IPS DF 6.9 (cell line): Measurements from ENCODE around the gene CXXC5.

ENCODE experiments used
- DNase-seq: peaks from one replicate; pipeline ENCODE4 v3.0.0-alpha.2; 2013; ENCODE audit warnings: low read depth, low spot score
- H3K27ac ChIP-seq: one replicate; pipeline ENCODE4 v1.5.1; 2013; ENCODE audit warnings: low read length, control low read depth
- H3K27me3 ChIP-seq: 2 replicates; pipeline ENCODE4 v1.6.1; 2013; ENCODE audit warnings: mild to moderate bottlenecking, low read length; ENCODE audit not compliant: control insufficient read depth, insufficient read depth
- H3K36me3 ChIP-seq: 2 replicates; pipeline ENCODE4 v1.6.1; 2013; ENCODE audit warnings: low read length; ENCODE audit not compliant: control insufficient read depth, insufficient read depth
- H3K4me1 ChIP-seq: 2 replicates; pipeline ENCODE4 v1.6.1; 2013; ENCODE audit warnings: low read length; ENCODE audit not compliant: control insufficient read depth, insufficient read depth
- H3K4me3 ChIP-seq: 2 replicates; pipeline ENCODE4 v1.5.1; 2013; ENCODE audit warnings: mild to moderate bottlenecking, low read length
- H3K9me3 ChIP-seq: 2 replicates; pipeline ENCODE4 v1.6.1; 2013; ENCODE audit warnings: low read length, inconsistent platforms; ENCODE audit not compliant: control insufficient read depth, insufficient read depth
- WGBS: extraction: QIAGEN DNeasy Blood & Tissue Kit; methylation state at CpG from one replicate; pipeline ENCODE4 v1.1.7; 2013; ENCODE audit warnings: mixed read lengths, missing lambda C conversion rate; ENCODE audit not compliant: insufficient read length, insufficient coverage; 5-methylcytosine and 5-hydroxymethylcytosine counted together

CXXC5 gene

DNA sequence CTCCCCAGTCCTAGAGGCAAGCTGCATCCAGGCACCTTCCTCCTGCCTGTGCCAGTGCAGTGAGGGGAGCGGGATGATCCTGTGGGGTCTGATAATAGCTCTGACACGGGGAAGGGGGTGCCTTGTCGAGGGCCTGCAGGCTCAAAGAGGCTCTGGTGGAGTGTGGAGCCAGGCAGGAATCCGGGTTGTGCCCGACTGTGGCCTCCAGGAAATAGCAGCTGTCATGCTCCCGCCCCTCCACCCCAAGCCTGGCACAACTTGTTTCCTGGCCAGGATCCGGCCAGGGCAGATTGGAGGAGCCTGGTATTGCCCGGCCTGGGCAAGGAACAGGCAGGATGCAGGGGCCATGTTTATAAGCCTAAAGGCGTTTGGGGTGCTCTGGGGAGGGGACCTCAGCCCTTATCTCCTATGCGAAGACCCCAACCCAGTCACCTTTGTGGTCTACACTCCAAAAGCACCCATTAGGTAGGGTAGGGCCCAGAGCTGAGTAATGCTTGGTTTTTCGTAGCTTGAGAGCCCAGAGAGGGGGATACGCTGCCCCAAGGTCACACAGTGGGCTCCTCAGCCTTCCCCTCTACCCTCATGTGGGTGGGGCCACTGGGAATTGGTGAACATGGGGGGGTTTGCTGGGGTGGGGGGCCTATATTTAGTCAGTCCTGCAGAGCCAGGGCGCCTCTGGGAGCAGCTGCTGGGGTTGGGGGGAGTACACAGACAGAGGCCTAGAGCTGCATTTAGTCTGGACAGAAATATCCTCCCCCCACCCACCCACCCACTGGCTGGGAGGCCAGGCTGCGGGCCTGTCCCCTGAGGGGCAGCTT lies 12.2 kb downstream of the CXXC5 start:
- WGBS, result no CpG with 5 or more reads among the region's 14 CpGs
- peaks cover 40% of the 10 kb centered on the region for H3K4me1 ChIP-seq
- DNase-seq, result no peak
- H3K27me3 ChIP-seq, result no peaks in the 10 kb centered on the region
- no peaks in the 10 kb centered on the region for H3K9me3 ChIP-seq
- no peaks in the 10 kb centered on the region for H3K36me3 ChIP-seq
- H3K27ac ChIP-seq, result no peak overlapping the region
- H3K4me3 ChIP-seq, result no peak overlapping the region

DNA sequence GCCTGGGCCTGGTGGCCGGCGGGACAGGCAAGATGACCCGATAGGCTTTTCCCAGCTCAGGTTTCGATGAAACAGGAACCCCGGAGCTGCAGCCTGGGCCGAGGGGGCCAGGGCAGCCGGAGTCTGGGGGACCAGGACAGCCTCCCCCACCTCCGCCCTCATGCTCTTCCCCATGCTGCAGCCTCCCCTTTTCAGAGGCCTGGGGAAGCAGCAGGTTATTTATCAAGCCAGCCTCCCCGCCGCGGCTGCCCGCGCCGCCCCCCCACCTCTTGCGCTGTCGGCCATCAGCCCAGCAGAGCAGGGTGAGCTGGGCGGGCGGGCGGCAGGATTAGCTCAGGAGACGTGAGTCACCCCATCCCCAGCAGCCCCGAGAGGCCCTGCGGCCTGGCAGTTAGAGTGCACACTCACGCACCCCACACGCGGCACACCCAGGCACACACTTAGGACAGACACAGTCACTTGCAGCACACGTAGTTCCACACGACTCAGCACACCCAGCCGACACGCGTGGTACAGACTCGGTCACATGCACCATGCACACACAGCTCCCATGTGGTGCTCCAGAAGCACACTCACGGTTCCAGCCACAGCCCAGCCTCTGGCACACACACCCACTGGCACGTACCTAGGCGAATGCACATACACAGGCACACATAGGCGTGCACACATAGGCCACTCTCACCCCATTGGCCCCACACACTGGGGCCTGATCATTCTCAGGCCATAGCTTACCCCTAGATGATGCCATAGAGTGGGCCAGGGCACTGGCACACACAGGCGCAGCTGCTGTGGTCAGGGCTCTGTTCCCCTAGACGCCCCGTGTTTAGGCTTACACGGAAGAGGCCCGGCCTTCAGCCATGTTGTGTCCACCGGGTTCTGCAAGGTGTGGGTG lies 13.0 kb downstream of the CXXC5 start:
- no peak for DNase-seq
- H3K27ac ChIP-seq, result no peak overlapping the region

DNA sequence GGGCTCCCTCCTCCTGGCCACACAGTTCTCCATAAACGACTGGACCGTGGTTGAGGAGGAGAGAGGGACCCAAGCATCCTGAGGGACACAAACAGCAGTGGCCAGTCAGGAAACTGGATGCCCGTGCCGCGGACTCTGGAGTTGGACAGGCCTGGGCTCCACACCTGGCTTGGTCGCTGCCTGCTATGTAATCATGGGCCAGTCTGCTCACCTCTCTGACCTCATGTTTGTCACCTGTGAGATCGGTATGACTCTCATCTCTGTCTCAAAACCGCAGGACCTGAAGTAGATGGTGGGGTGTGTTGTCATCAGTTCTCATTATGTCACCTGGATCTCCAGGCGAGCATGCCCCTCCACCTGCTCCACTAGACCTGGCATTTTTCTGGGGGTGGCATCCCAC lies 14.5 kb downstream of the CXXC5 start:
- no CpG with 5 or more reads among the region's 9 CpGs for WGBS
- Histone ChIP-seq H3K27me3 (no peaks in the 10 kb centered on the region), H3K9me3 (no peaks in the 10 kb centered on the region), H3K4me3 (no peak overlapping the region), H3K27ac (no peak overlapping the region), H3K36me3 (no peaks in the 10 kb centered on the region), H3K4me1 (peaks cover 34% of the 10 kb centered on the region)
- DNase-seq, result no peak

More for the DNA sequence above, 13.0 kb downstream of the CXXC5 start:
- no peaks in the 10 kb centered on the region for H3K36me3 ChIP-seq
- peaks cover 35% of the 10 kb centered on the region for H3K4me1 ChIP-seq
- no peaks in the 10 kb centered on the region for H3K9me3 ChIP-seq
- no CpG with 5 or more reads among the region's 41 CpGs for WGBS
- H3K27me3 ChIP-seq, result no peaks in the 10 kb centered on the region
- H3K4me3 ChIP-seq, result no peak overlapping the region

- H3K27ac ChIP-seq, result no peak overlapping the region
- no peaks in the 10 kb centered on the region for H3K36me3 ChIP-seq
- no peak for DNase-seq
- H3K27me3 ChIP-seq, result no peaks in the 10 kb centered on the region
- no peak overlapping the region for H3K4me3 ChIP-seq
- WGBS, result no CpG with 5 or more reads among the region's 14 CpGs
- no peaks in the 10 kb centered on the region for H3K9me3 ChIP-seq
- H3K4me1 ChIP-seq, result peaks cover 30% of the 10 kb centered on the region
These were observed 15.3 kb downstream of the CXXC5 start for GRCh38 chr5:139663207-139664085.

DNA sequence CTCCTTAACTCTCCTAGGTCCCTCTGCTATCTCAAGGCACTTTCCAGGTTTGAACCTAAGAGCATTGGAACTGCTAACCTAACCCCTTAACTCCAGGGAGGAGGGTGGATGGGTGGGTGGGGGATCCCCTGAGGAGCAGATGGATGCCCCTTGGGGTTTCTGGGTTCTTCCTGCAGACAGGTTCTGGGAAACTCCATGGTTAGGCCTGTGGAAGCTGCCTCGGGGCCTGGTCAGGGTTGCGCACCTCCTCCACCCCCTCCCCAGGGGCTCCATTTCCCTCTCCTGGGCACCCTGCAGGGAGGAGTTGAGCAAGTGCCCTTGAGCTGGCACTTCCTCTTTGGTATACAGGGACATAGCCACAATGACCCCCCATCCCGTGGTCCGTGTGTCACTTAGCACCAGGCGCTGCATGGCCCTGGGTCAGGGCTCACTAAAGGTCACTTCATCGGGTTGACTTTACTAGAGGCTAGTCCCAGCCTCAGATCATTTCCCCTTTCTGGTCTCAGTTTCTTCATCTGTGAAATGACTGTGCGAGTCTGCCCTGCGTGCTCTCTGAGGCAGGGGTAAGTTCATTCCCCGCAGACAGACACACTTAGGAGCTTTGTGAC lies 16.0 kb downstream of the CXXC5 start:
- no peaks in the 10 kb centered on the region for H3K9me3 ChIP-seq
- WGBS, result no CpG with 5 or more reads among the region's 9 CpGs
- peaks cover 29% of the 10 kb centered on the region for H3K4me1 ChIP-seq
- no peaks in the 10 kb centered on the region for H3K27me3 ChIP-seq
- no peaks in the 10 kb centered on the region for H3K36me3 ChIP-seq
- H3K4me3 ChIP-seq, result no peak overlapping the region
- DNase-seq, result no peak
- no peak overlapping the region for H3K27ac ChIP-seq

DNA sequence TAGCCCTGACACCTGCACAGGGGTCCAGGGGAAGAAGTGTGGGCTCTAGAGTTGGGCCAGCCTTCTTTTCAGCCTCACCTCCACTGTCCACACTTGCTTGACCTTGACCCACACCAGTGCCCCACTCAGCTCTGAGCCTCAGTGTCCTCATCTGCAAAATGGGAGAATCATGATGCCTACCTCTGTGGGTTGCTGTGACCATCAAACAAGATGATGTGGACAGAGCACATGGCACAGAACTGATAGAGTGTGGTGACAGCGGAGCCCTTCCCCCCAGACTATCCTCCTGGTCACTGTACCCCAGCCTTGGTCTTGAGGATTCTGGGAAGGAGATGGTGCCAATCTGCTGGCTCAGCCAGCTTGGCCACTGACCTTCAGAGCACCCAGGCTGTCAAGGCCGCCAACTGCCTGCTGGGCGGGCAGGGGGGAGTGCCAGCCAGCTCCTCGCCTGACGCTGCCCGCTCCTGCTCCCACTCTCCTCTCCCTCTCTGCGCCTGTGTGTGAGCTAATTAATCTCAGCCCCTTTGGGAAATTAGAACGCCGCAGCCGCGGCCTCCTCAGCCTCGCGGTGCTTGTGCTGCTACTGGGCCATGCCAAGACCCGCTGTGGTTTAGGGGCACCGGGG lies 16.7 kb downstream of the CXXC5 start:
- H3K4me3 ChIP-seq, result no peak overlapping the region
- no peaks in the 10 kb centered on the region for H3K27me3 ChIP-seq
- peaks cover 27% of the 10 kb centered on the region for H3K4me1 ChIP-seq
- H3K27ac ChIP-seq, result no peak overlapping the region
- H3K36me3 ChIP-seq, result no peaks in the 10 kb centered on the region
- no peaks in the 10 kb centered on the region for H3K9me3 ChIP-seq
- no peak for DNase-seq
- no CpG with 5 or more reads among the region's 15 CpGs for WGBS

DNA sequence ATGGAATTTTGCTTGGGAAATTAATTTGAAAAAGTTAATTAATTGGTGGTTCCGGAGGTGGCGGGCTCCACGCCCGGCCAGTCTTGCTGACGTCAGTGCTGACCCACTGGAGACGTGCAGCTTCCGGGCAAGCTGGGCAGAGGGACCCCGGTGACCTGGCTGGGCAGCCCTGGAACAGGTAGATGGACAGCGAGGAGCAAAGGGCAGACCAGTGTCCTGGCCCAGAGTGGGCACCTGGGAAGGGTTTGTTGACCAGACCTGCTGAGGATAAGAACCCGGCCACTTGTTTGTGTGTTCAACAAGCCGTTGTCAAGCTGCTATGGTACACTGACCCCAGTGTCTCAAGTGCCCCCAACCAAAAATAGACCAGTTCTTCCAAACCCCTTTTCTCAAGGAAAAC lies 17.5 kb downstream of the CXXC5 start:
- Histone ChIP-seq H3K9me3 (no peaks in the 10 kb centered on the region), H3K4me1 (peaks cover 22% of the 10 kb centered on the region), H3K36me3 (no peaks in the 10 kb centered on the region), H3K27ac (no peak overlapping the region), H3K4me3 (no peak overlapping the region), H3K27me3 (no peaks in the 10 kb centered on the region)
- DNase-seq, result no peak
- 100% methylated on average over 1 of the region's 11 CpGs for WGBS

- no peak for DNase-seq
- H3K27ac ChIP-seq, result no peak overlapping the region
- no CpG with 5 or more reads among the region's 7 CpGs for WGBS
- H3K36me3 ChIP-seq, result no peaks in the 10 kb centered on the region
- no peak overlapping the region for H3K4me3 ChIP-seq
- peaks cover 20% of the 10 kb centered on the region for H3K4me1 ChIP-seq
- H3K27me3 ChIP-seq, result no peaks in the 10 kb centered on the region
- H3K9me3 ChIP-seq, result no peaks in the 10 kb centered on the region
These were observed 18.4 kb downstream of the CXXC5 start for GRCh38 chr5:139666551-139666950.

- Histone ChIP-seq H3K4me1 (peaks cover 20% of the 10 kb centered on the region), H3K9me3 (no peaks in the 10 kb centered on the region), H3K36me3 (no peaks in the 10 kb centered on the region), H3K4me3 (no peak overlapping the region), H3K27ac (no peak overlapping the region), H3K27me3 (no peaks in the 10 kb centered on the region)
- WGBS, result no CpG with 5 or more reads among the region's 2 CpGs
- no peak for DNase-seq
These were observed 19.0 kb downstream of the CXXC5 start for GRCh38 chr5:139667001-139667729.
